H9 (cell line): ENCODE results near the gene IGF1R. TPM values are rescaled to one million over a fixed set of nuclear protein-coding genes. Genes with fewer than 3 reads are reported as not detected.

ENCODE experiments used
- DNase-seq: peaks from one replicate; pipeline ENCODE4 v3.0.0-alpha.2; 2017
- H2AFZ ChIP-seq: one replicate; pipeline ENCODE4 v1.6.1; 2013; ENCODE audit warnings: mild to moderate bottlenecking, low read length, control low read depth, moderate library complexity
- H2AK5ac ChIP-seq: 2 replicates; pipeline ENCODE4 v1.6.1; 2013; ENCODE audit warnings: low read length, control low read depth, mixed read lengths; ENCODE audit not compliant: insufficient read length
- H2BK120ac ChIP-seq: one replicate; pipeline ENCODE4 v1.6.1; 2013; ENCODE audit warnings: low read depth, mild to moderate bottlenecking, low read length, control low read depth, inconsistent platforms; ENCODE audit not compliant: poor library complexity, severe bottlenecking
- H2BK12ac ChIP-seq: 2 replicates; pipeline ENCODE4 v1.6.1; 2013; ENCODE audit warnings: low read length, control low read depth, mixed read lengths, low read depth; ENCODE audit not compliant: insufficient read length
- H2BK15ac ChIP-seq: 2 replicates; pipeline ENCODE4 v1.6.1; 2013; ENCODE audit warnings: low read depth, low read length, control low read depth
- H2BK20ac ChIP-seq: one replicate; pipeline ENCODE4 v1.6.1; 2013; ENCODE audit warnings: low read depth, mild to moderate bottlenecking, low read length, control low read depth, inconsistent platforms; ENCODE audit not compliant: poor library complexity, severe bottlenecking
- H2BK5ac ChIP-seq: 2 replicates; pipeline ENCODE4 v1.6.1; 2013; ENCODE audit warnings: low read length, control low read depth, mixed read lengths; ENCODE audit not compliant: insufficient read length
- H3K14ac ChIP-seq: 2 replicates; pipeline ENCODE4 v1.6.1; 2013; ENCODE audit warnings: low read length, control low read depth; ENCODE audit not compliant: insufficient read depth
- H3K18ac ChIP-seq: 2 replicates; pipeline ENCODE4 v1.6.1; 2013; ENCODE audit warnings: low read depth, mild to moderate bottlenecking, mixed read lengths, low read length, control low read depth; ENCODE audit not compliant: insufficient read length
- H3K23ac ChIP-seq: 2 replicates; pipeline ENCODE4 v1.6.1; 2013; ENCODE audit warnings: low read length, control low read depth, mixed read lengths, low read depth; ENCODE audit not compliant: insufficient read length
- H3K23me2 ChIP-seq: 2 replicates; pipeline ENCODE4 v1.6.1; 2013; ENCODE audit warnings: low read depth, mild to moderate bottlenecking, mixed read lengths, low read length, control low read depth; ENCODE audit not compliant: insufficient read length, poor library complexity, severe bottlenecking
- H3K27ac ChIP-seq: 2 replicates; pipeline ENCODE4 v1.5.1; 2013; ENCODE audit warnings: low read length, control low read depth, mixed read lengths, low read depth; ENCODE audit not compliant: insufficient read length
- H3K27me3 ChIP-seq: 2 replicates; pipeline ENCODE4 v1.6.1; 2013; ENCODE audit warnings: low read length, control low read depth, inconsistent platforms; ENCODE audit not compliant: insufficient read depth
- H3K4ac ChIP-seq: 2 replicates; pipeline ENCODE4 v1.6.1; 2013; ENCODE audit warnings: low read depth, mild to moderate bottlenecking, control low read depth, inconsistent platforms, low read length, moderate library complexity
- H3K4me1 ChIP-seq: 2 replicates; pipeline ENCODE4 v1.6.1; 2013; ENCODE audit warnings: low read length, control low read depth, inconsistent platforms; ENCODE audit not compliant: insufficient read depth
- H3K4me2 ChIP-seq: 2 replicates; pipeline ENCODE4 v1.6.1; 2013; ENCODE audit warnings: low read length, control low read depth, mixed read lengths; ENCODE audit not compliant: insufficient read length, insufficient read depth
- H3K56ac ChIP-seq: 2 replicates; pipeline ENCODE4 v1.6.1; 2013; ENCODE audit warnings: low read depth, mild to moderate bottlenecking, mixed read lengths, low read length, control low read depth; ENCODE audit not compliant: insufficient read length
- H3K79me1 ChIP-seq: 2 replicates; pipeline ENCODE4 v1.6.1; 2013; ENCODE audit warnings: low read depth, mild to moderate bottlenecking, moderate library complexity, low read length, control low read depth, inconsistent platforms; ENCODE audit not compliant: insufficient read depth, poor library complexity, severe bottlenecking
- H3K79me2 ChIP-seq: 2 replicates; pipeline ENCODE4 v1.6.1; 2013; ENCODE audit warnings: low read length, control low read depth, inconsistent platforms; ENCODE audit not compliant: insufficient read depth
- H3K9ac ChIP-seq: 2 replicates; pipeline ENCODE4 v1.6.1; 2013; ENCODE audit warnings: low read length, control low read depth, mixed read lengths; ENCODE audit not compliant: insufficient read length; ENCODE audit errors: extremely low read depth
- H3K9me3 ChIP-seq: one replicate; pipeline ENCODE4 v1.6.1; 2013; ENCODE audit warnings: low read depth, low read length, inconsistent platforms; ENCODE audit not compliant: control insufficient read depth
- H3T11ph ChIP-seq: one replicate; pipeline ENCODE4 v1.6.1; 2013; ENCODE audit warnings: mild to moderate bottlenecking, low read length, control low read depth, inconsistent platforms
- H4K20me1 ChIP-seq: one replicate; pipeline ENCODE4 v1.6.1; 2013; ENCODE audit not compliant: control insufficient read depth, insufficient read length, insufficient read depth
- H4K5ac ChIP-seq: 2 replicates; pipeline ENCODE4 v1.6.1; 2013; ENCODE audit warnings: low read depth, mild to moderate bottlenecking, mixed read lengths, low read length, control low read depth; ENCODE audit not compliant: insufficient read length
- H4K8ac ChIP-seq: replicated peaks from 2 replicates; pipeline ENCODE4 v1.6.1; 2013; ENCODE audit warnings: low read length, control low read depth, mixed read lengths, low read depth; ENCODE audit not compliant: insufficient read length
- H4K91ac ChIP-seq: 2 replicates; pipeline ENCODE4 v1.6.1; 2013; ENCODE audit warnings: low read depth, mild to moderate bottlenecking, moderate library complexity, mixed read lengths, low read length, control low read depth; ENCODE audit not compliant: insufficient read length
- H3K27ac Mint-ChIP-seq, 3 experiments: 2 replicates in 2 of 3; 3 replicates in 1 of 3; pipeline ENCODE4 v1.8.0; 2020 to 2021; ENCODE audit warnings: mixed read lengths in 3 of 3, mild to moderate bottlenecking in 1 of 3, moderate library complexity in 1 of 3
- H3K27me3 Mint-ChIP-seq: 2 replicates; pipeline ENCODE4 v1.8.0; 2021; ENCODE audit warnings: low read depth, mild to moderate bottlenecking, moderate library complexity, mixed read lengths
- H3K36me3 Mint-ChIP-seq, 3 experiments: 2 replicates in 2 of 3; 3 replicates in 1 of 3; pipeline ENCODE4 v1.8.0; 2020 to 2021; ENCODE audit warnings: low read depth in 3 of 3, mixed read lengths in 3 of 3; ENCODE audit not compliant: insufficient read depth in 1 of 3
- H3K4me1 Mint-ChIP-seq, 2 experiments: 2 replicates each; pipeline ENCODE4 v1.8.0; 2020; ENCODE audit warnings: mixed read lengths in 2 of 2
- H3K4me3 Mint-ChIP-seq, 2 experiments: 2 replicates in 1 of 2; 3 replicates in 1 of 2; pipeline ENCODE4 v1.8.0; 2020 to 2021; ENCODE audit warnings: mild to moderate bottlenecking in 2 of 2, mixed read lengths in 2 of 2, moderate library complexity in 1 of 2
- H3K9me3 Mint-ChIP-seq, 2 experiments: 2 replicates in 1 of 2; 3 replicates in 1 of 2; pipeline ENCODE4 v1.8.0; 2020; ENCODE audit warnings: mild to moderate bottlenecking in 2 of 2, mixed read lengths in 2 of 2, moderate library complexity in 1 of 2
- CTCF ChIP-seq: fragments of 200-600 bp; sonication (generic); conservative IDR thresholded peaks from 3 replicates; pipeline ENCODE4 v1.8.0; 2021; ENCODE audit warnings: antibody characterized with exemption, mild to moderate bottlenecking
- WGBS: extraction: QIAGEN DNeasy Blood & Tissue Kit; methylation state at CpG from one replicate; pipeline ENCODE4 v1.1.7; 2013; ENCODE audit warnings: missing lambda C conversion rate, low lambda C conversion rate, mixed read lengths; ENCODE audit not compliant: insufficient read length; ENCODE audit errors: extremely low coverage; 5-methylcytosine and 5-hydroxymethylcytosine counted together
- total RNA-seq: library from RNA; stranded (reverse); gene quantifications from 2 replicates; pipeline ENCODE4 v1.2.1, GENCODE V29; 2021

IGF1R gene
- total RNA-seq, 1 experiment from 2014 or later, result 70.0 TPM

DNA sequence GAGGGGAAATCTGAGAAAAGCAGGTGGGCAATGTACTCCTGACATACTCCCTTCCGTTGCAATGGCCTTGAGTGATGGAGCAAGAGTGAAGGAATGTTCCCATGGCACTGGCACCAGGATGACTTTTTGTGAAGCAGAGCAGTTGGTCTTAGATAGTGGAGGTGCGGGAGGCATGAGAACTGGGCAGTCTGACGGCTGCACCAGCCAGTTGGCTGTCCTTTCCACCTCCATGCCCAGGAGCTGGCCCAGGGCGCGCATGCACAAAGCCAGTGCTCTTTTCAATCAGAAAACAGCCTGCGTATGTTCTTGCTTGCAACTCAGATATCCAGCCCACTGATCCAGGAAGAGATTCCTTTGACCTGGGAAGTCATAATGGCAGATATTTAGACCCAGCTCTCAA is 222.4 kb downstream of the IGF1R start:
- Mint-ChIP-seq H3K4me3 (no peak overlapping the region), H3K27me3 (no peaks in the 10 kb centered on the region), H3K4me1 (peaks cover 54 to 57% of the 10 kb centered on the region in 2 experiments), H3K27ac (no peak overlapping the region; a peak in 1 of 7 replicates), H3K9me3 (no peaks in the 10 kb centered on the region), H3K36me3 (peaks cover 0 to 1% (median 0%) of the 10 kb centered on the region in 3 experiments; a peak in 3 of 7 replicates)
- Histone ChIP-seq H3K9ac (no peak overlapping the region), H3K9me3 (no peaks in the 10 kb centered on the region), H2BK120ac (no peak overlapping the region), H3K4me1 (peaks cover 6% of the 10 kb centered on the region; the same call in 1 of the 2 replicates), H4K5ac (no peak overlapping the region), H4K91ac (no peak overlapping the region), H3K23ac (no peak overlapping the region), H4K20me1 (no peaks in the 10 kb centered on the region), H3K4me2 (no peak overlapping the region), H2BK5ac (no peak overlapping the region), H3T11ph (no peak overlapping the region), H3K27ac (no peak overlapping the region), H3K18ac (no peak overlapping the region), H3K79me1 (no peaks in the 10 kb centered on the region), H3K79me2 (peaks cover 19% of the 10 kb centered on the region; the same call in 1 of the 2 replicates), H2AFZ (no peak overlapping the region), H2BK12ac (no peak overlapping the region), H2BK20ac (no peak overlapping the region), H2BK15ac (no peak overlapping the region), H3K56ac (no peak overlapping the region), H3K27me3 (no peaks in the 10 kb centered on the region), H3K4ac (no peak overlapping the region), H2AK5ac (no peak overlapping the region), H4K8ac (no peak overlapping the region), H3K14ac (no peak overlapping the region), H3K23me2 (peaks cover 3% of the 10 kb centered on the region)
- no peak for TF ChIP-seq CTCF
- DNase-seq, result no peak
- WGBS, result no CpG with 5 or more reads among the region's 6 CpGs
